ENCODE results near the gene ATP7A. TPM values are rescaled to one million over a fixed set of nuclear protein-coding genes. Genes with fewer than 3 reads are reported as not detected.
A peak's percentile ranks its signal among the peaks of the same experiment; 100 is the strongest.

Gene ATP7A
- total RNA-seq, 1 donor from 2014 or later = 15.0 TPM

- H3K27ac Mint-ChIP-seq (ENCODE audit: unreplicated experiment) = no peak overlapping the region
These were observed 187.6 kb downstream of the ATP7A start for GRCh38 chrX:78098108-78098507.

More at GRCh38 chrX:78098108-78098507, 187.6 kb downstream of the ATP7A start:
- H3K4me1 ChIP-seq (ENCODE audit: insufficient read depth, low read length) = no peaks in the 10 kb centered on the region
- TF ChIP-seq EZH2 (IDR thresholded peaks at IDR 0.05; ENCODE audit: insufficient read depth, low read length) (no peak), CTCF (IDR thresholded peaks at IDR 0.05; ENCODE audit: insufficient read depth, low read depth, low read length) (no peak)
- DNase-seq (ENCODE audit: low read depth) (no peak), FAIRE-seq (peak; percentile 58)
- Mint-ChIP-seq H3K4me3 (ENCODE audit: unreplicated experiment) (no peak overlapping the region), H3K4me1 (ENCODE audit: low read depth, unreplicated experiment) (no peaks in the 10 kb centered on the region), H3K27me3 (ENCODE audit: low read depth, unreplicated experiment) (no peaks in the 10 kb centered on the region), H3K9me3 (ENCODE audit: unreplicated experiment) (no peaks in the 10 kb centered on the region), H3K36me3 (ENCODE audit: low read depth, unreplicated experiment) (no peaks in the 10 kb centered on the region)
- no peaks in the 10 kb centered on the region for H3K79me2 ChIP-seq (ENCODE audit: insufficient read depth, low read length)
- no peaks in the 10 kb centered on the region for H3K9me3 ChIP-seq (ENCODE audit: insufficient read depth, low read depth, low read length)
- no peak overlapping the region for H2AFZ ChIP-seq (ENCODE audit: low read depth, low read length)
- no peaks in the 10 kb centered on the region for H4K20me1 ChIP-seq (ENCODE audit: insufficient read depth, low read length)
- H3K27me3 ChIP-seq (ENCODE audit: insufficient read depth, low read length) = no peaks in the 10 kb centered on the region
- H3K27ac ChIP-seq (ENCODE audit: low read depth, low read length) = no peak overlapping the region
- no peaks in the 10 kb centered on the region for H3K36me3 ChIP-seq (ENCODE audit: insufficient read depth, low read length)
- no peak overlapping the region for H3K9ac ChIP-seq (ENCODE audit: low read length)
- no peak overlapping the region for H3K4me2 ChIP-seq (ENCODE audit: low read length)
- H3K4me3 ChIP-seq (ENCODE audit: insufficient read depth, low read depth, low read length) = no peak overlapping the region

Other genes with a start within 250 kb of the ATP7A start
- gene ATRX, start 124.5 kb upstream of the ATP7A start, total RNA-seq = 99.6 and 106 TPM in 2 replicates
- 84.3 and 95.6 TPM in 2 replicates for gene MAGT1, start 15.3 kb upstream of the ATP7A start, total RNA-seq
- gene COX7B, start 11.2 kb upstream of the ATP7A start, total RNA-seq = 246 and 250 TPM in 2 replicates
- gene PGAM4, start 58.9 kb downstream of the ATP7A start, total RNA-seq = 0.32 TPM in 1 of 2 replicates, not detected in the other
- 606 and 665 TPM in 2 replicates for gene PGK1, start 193.6 kb downstream of the ATP7A start, total RNA-seq
- 7.3 and 9.3 TPM in 2 replicates for gene TAF9B, start 229.0 kb downstream of the ATP7A start, total RNA-seq

Measured in astrocyte (in vitro differentiated cells and primary cell).